GM10847 (cell line): Measurements from ENCODE around the gene SLIT1.

Source experiments
- POLR2A ChIP-seq: IDR thresholded peaks from 2 replicates; pipeline ENCODE4 v1.6.1; 2011; ENCODE audit not compliant: insufficient read length; ENCODE audit errors: extremely low read depth

The SLIT1 gene

DNA sequence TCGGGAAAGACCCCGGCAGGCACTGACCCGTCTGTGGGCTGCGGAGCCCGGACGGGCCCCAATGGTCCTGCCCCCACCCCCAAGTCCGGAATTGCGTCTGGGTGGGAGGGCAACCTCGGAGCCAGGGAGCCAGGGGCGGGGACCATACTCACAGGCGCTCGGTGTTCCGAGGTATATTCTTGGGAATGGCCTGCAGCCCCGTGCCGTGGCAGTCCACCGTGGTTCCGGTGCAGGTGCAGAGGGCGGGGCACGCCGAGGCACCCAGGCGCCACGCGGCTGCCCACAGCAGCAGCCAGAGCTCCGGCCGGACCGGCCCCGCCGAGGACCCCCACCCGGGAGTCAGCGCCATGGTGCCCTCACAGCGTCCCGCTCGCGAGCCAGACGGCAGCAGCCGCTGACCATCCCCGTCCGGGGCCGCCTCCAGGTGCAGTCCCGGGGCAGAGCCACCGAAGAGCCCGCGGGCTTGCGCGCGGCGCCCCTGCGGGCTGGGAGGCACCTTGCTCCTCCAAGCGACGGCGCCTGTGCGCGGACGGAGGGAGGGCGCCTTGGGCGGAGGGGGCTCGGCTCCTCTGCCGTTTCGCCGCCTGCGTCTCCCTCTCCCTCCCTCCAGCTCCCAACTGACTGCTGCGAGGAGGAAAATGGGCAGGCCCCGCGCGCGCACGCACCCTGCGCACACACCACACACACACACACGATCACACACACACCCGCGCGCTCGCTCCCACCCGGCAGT lies at the start of gene SLIT1:
Gene SLIT1 (minus strand): TSS at position 634 of the 733 bp plus-strand sequence. CDS start 285 bp downstream, at position 349.
- no peak for TF ChIP-seq POLR2A

DNA sequence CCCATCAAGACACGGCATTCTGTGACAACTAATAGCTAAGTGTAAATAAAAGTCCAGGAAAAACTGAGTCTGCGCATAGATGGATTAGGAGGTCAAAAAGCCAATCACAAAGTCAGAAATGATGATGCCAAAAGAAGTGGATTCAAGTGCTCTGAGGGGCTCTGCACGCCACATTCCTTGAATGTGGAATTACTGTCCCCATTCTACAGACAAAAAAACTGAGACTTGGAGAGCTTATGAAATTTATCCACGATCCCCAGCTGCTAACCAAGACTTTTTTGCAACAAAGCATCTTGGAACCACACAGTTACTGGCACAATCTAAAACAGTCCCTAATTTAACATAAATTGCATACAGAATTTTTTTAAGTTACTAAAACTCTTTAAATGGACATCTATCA lies 49.6 kb upstream of the SLIT1 start:
- no peak for TF ChIP-seq POLR2A

DNA sequence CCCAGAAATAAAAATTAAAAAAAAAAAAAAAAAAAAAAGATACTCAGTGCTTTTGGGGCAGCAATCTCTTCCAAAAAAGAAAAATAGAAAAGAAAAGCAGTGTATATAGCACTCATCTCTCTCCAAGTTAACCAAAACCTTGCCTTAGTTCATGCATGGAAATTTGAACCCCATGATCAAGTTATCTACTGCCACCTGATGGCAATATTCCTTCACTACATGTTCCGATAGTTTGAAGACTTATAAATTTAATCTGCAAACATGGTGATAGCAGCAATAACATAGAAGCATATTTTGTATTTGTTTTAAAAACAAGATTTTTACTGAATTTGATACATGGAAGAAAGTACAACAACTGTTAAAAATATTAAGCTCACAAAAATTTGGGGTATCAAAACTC lies 48.6 kb upstream of the SLIT1 start:
- no peak for TF ChIP-seq POLR2A

DNA sequence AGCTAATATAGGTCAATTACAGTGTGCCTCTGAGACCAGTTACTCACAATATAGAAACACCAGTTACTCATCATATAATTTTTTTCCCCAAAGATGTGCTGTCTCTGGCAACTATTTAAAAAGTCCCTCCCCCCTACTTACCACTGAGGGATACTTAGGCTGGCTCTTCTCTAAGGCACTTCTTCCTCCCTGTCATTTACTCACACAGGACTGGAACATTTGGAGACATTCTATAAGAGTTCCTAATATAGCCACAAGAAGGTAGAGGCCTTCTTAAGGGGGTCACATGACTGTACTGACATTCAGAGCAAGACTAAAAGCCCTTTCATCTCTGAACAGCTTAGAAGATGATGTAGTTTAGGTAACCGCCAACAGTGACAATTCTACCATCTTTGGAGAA lies 44.4 kb upstream of the SLIT1 start:
- TF ChIP-seq POLR2A: no peak

DNA sequence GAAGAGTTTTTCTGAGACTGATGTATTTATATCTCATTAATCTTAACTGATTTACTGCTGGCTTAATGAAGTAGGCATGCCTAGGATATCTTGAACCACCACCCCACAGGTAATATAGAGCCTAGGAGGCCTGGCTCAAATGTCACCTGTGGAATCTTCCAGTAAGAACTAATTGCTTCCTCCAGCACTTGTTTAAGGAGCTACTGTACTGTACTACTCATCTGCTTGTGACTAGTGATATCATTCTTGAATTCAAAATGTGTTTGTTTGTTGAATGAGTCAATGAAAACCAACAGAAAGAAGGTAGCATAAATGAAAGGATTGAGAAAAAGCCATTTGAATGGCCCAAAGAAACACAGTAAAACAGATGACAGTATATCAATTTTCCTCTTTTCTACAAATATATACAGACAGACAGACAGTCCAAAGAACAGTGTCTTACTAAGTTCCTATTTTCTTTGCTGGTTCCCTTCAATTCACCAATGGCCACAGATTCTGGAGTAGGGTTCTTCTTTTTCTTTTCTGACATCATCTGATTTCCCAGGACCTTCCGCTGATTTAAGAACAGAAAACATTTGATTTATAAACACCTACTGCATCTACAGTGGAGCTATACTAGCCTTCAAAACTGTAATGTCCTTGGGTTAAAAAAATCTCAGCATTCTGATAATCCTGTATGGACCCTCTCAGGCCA lies 43.7 kb upstream of the SLIT1 start:
- TF ChIP-seq POLR2A: no peak

DNA sequence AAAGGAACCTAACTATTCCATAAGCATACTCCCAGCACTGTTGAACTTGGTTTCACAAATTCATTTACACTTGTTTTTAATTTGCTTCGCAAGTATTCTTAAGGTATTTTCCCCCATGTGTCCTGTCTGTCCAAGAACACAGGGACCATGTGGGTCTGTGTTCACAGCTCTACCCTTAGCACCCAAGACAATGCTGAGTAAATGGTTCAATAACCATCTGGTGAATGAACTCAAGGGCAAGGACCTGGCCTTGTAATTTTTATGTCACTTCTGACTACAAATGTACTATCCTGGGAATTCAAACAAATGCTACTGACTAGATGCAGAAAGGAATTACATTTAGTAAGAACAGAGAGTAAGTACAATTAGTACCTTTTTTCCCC lies 43.0 kb upstream of the SLIT1 start:
- TF ChIP-seq POLR2A: no peak

DNA sequence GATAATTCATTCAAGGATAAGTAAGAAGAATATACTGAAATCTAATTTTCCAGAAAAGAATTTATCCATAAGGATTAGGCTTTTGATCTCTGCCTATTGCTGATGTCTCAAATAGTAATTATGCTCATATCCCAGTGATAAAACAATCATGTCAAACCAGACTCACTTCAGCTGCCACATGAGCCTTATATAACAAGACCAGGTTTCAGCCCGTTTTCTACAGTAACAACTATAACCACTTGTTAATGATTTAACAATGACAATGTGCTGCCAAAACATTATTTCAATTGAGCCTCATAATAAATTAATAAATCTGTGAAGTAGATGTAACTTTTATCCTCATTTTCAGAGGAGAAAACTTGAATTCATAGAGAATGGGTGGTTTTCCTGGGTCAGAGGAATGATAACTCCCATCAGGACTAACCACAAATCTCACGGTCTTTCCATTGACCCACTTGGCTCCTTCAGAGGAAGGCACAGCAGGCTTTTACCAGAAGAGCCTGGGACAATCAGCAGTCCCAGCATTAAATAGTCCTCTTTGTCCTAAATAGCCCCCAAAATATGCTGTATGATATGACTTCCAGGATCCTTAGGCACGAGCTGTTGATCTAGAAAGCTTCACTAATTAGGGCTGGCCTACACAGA lies 42.5 kb upstream of the SLIT1 start:
- TF ChIP-seq POLR2A: no peak

DNA sequence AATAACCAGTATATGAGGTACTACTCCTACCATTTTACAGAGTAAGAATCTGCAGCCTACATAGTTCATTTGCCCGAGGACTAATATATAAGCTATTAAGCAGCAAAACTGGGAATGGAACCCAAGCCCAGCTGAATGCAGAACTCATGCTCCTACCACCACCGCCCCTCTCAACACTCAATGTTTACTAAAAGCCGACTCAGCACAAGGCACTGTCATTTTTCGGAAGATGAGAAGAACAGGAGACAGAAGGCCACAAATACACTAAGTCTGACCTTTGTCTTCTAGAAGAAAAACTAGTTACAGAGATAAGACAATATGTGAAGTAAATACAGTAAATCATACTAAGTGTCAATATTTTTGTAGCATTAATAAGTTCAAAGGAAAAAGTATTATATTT lies 40.6 kb upstream of the SLIT1 start:
- TF ChIP-seq POLR2A: no peak

DNA sequence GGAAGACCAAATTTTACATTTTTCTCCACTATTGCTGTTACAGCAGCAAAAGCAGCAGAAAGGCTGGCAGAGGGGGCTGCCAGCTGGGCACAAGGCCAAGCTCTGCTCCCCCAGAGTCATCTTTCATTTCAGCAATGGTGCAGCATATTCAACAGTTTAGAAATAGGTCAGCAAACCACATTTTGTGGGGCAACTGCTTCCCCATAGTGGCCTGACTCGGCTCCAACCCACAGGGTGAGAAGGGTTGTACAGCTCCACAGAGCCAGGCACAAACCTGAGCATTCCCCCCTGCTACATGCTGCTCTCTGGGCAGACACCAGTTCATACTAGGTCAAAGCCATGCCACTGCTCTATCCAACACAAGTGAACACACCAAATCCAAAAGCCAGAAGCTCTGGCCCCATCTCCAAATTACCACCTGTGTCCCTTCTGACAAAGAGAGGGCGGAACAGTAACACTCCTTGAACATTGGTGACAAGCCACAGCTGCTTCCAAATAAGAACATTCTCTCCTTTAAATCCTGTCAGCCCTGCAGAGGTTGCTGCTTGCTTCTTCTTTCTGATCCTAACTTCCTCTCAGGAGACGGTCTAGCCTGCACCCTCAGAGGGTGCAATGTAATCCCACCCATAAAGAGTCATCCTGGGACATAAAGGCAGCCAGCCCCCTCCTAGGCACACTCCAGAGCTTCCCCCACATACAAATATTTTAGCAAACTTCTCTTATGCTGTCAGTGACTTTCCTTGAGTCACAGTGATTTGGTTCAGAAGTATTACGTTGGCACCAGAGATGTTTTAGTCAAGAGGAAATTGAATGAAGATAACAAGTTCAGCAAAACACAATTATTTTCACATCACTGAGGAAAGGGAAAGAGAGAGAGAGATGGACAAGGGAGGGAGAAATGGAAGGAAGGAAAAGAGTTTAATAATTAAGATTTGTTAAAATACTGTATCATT lies 39.0 kb upstream of the SLIT1 start:
- no peak for TF ChIP-seq POLR2A

DNA sequence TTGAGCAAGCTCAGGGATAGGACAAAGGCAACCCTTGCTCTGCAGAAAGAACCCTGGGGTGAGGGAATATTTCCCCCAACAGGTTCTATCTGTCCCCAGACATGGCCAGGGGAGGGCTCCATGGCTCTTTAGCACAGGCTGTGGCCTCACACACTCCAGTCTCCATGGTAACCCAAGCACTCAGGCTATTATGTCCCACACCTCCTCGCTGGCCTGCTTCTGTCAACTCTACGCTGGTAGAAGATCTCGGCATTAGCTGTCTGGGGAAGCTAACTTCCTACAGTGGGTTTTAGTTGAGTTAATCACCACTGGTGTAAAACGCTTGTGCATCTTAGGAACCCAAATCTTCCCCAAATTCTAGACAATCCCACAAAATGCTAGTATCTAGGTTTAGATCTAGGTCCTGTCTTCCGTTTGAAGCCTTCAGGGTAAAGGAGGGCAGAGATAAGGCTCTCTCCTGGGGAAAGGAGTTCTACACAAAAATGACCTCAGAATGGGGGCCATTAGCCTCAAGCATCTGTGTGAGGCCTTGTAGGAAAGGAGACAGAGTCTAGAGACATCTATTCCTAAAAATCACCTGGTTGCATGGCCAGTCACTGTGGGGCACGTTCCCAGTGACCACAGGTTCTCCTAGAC lies 36.7 kb upstream of the SLIT1 start:
- no peak for TF ChIP-seq POLR2A

DNA sequence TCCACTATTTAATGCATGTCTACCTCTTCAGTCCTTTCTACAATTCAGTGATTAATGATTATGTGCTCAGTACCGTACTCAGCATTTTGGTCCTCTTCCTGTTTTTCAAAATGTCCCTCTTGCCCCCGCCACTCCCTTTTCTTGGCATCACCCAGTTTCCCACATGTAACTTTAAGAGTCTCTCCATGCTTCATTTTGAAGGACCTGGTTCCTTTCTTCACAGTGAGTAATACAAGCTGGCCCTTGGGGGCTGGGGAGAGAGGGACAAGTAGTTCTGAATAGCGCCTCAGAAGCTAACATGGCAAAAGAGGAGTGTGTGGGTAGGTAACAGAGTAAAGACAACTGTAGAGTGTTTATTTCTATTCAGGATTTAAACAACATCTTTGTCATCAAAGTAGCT lies 34.6 kb upstream of the SLIT1 start:
- no peak for TF ChIP-seq POLR2A

DNA sequence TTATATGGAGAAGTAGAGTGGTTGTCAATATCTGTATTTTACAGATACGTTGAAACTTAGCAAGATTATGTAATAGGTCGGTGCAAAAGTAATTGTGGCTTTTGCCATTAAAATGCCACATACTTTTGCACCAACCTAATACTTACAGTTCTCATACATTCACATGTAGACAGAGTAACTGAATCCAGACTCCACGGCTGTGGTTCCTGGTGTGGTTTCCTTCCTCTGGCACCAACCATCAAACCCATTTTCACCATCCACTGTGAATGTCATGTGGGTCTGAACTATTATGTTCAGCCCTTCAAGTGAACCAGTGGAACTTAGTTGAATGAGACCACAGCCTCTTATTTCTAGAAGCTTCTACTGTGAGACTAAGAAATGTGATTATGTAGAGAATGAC lies 31.5 kb upstream of the SLIT1 start:
- TF ChIP-seq POLR2A: no peak

DNA sequence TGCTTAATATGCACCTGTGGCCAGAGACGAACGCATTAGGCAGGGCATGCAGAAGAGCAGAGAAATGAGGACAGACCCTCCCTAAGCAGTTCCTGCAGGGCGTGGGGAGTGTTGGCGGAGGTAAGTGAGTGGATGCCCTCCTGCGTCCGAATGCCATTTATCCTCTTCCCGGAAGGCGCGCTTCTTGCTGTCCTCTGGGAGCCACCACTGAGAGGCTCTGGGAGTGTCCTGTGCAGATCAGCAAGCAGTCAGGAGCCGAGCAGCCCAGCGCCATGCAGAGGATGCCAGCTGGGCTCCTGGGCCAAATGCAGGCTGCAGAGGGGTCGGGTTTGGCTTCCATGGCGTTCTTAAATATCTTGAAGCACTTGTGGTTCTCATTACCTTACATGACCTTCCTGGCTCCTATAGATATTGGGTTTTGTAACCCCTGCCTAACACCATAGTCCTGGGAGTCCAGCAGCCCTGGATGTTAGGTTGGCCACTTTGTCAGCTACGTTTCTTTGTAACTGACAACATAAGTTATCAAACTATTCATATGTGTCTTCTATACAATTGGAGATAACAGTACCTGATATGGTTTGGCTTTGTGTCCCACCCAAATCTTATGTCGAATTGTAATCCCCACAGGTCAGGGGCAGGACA lies 30.0 kb upstream of the SLIT1 start:
- TF ChIP-seq POLR2A: no peak

DNA sequence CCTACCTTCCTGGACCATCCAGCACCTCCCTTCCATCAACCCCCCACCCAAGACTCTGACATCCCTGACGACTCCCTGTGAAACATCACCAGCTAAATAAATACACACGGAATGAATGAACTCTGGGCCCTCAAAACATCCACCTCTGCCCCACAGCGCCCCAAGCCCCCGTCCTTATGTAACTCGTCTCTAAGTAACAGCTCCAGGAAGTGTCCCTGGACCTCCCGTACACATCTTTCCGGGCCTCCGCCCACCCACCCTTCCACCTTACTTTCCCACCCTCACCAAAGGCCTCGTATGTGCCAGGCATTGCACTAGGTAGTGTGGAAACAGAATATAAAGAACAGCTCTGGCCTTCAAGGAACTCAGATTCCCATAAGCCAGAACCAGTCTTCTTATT lies 27.7 kb upstream of the SLIT1 start:
- no peak for TF ChIP-seq POLR2A

DNA sequence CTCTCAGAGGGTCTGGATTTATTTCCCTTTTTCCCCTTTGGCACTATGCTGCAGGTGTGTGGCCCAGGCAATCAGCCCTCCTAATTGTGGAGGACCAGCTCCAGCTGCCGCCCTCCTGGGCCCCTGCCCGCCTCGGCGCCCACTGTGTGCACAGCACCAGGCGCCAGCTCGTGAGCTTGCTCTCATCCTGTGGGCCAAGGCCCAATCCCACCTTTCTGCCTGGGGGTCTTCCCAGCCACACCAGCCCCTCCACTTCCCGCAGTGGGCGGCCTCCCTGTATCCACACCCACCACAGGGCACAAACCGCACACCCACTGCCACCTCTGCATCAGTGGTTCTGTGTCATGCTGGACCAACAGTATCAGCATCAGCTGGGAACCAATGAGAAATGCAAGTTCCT lies 25.5 kb upstream of the SLIT1 start:
- no peak for TF ChIP-seq POLR2A

DNA sequence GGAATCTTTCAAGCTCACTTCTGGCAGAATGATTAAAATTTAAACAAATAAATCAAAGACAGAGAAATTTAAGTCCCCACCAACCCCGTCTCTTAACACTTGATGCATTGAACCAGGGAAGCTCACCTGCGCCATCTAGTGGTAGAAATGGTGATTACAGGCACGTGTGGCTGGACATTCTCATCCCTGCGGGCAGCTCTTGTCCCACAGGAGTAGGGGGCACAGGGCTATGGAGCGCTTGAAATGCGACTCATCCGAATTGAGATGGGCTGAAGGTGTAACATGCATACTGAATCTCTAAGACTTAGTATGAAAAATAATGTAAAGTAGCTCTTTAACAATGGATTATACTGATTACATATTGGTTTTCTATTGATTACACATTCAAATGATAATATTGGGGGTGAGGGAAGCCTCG lies 24.8 kb upstream of the SLIT1 start:
- TF ChIP-seq POLR2A: no peak
